GM19240 (cell line): ENCODE data around the gene NAA50.
A peak's percentile ranks its signal among the peaks of the same experiment; 100 is the strongest.

ENCODE experiments used
- DNase-seq: peaks from one replicate; pipeline ENCODE4 v3.0.0; 2011; ENCODE audit warnings: low spot score; ENCODE audit not compliant: insufficient read length

NAA50 gene

DNA sequence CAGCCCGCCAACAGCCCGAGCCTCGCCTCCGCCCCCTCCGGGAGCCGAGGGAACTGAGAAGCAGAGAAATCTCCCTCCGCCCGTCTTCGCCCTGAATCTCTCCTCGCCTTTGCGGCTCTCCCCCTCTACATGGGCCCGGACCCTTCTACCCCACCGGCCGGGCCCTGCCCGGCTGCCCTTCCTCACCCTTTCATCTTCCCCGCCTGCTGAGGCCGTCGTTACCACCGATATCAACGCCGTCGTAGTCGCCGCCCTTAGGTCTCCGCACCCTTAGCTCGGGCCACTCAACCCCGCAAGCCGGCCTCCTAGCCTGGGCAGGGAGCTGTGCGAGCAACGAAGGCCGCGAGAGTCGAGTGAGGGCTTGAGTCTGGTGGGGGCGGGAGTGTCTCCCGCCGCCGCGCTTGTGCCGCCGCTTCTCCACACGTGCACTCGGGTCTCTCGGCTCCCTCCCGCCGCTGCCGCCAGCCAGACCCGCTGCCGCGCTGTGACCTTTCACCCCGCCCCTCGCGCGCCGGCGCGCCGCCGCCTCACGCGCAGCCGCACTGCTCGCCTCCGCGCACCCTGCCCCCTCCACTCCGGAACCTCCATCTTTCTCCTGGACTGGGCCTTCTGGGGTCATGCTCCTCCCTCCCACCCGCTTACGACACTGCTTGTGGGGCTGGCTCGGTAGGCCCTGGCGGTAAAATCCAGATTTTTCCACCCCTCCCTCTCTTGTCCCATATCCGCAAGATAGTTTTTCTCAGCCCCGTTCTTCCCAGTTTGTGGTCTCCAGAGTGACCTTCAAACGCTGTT lies at the start of gene NAA50:
Gene NAA50 (minus strand): TSS at position 494 of the 792 bp plus-strand sequence. CDS start 300 bp downstream, at position 194.
- no peak for DNase-seq

DNA sequence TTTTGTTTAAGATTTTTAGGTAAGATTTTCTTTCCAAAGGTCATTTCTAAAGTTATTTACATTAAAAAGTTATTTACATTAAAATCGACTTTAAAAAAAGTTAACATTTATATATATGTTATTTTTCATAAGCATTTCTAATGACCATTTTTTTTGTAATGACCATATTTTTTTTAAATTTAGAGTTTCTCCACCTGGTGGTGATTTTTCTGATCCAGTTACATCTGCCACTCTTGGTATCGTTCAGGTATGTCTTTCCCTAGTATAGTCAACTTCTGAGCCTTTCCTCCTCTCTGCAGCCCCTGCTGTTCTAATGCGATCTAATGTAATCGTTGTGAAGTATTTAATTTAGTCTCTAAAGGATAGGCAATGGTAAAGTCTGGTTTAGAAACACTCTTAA lies 49.6 kb upstream of the NAA50 start:
- no peak for DNase-seq

DNA sequence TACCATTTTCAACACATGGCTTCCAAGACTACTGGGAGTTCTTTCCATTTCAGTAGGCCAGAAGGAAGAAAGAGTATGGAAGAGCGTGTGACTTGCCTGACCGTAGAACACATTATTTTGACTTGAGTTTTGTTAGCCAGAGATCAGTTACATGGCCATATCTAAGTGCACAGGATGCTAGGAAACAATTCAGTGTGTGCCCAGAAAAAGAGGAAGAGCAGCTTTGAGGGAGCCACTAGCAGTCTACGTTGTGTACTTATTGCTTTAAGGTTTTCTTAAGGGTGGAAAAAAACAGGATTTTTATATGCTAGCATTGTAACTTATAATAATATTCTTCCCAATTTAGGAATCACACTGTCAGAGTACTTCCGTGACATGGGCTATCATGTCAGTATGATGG lies 48.5 kb upstream of the NAA50 start:
- DNase-seq = no peak

DNA sequence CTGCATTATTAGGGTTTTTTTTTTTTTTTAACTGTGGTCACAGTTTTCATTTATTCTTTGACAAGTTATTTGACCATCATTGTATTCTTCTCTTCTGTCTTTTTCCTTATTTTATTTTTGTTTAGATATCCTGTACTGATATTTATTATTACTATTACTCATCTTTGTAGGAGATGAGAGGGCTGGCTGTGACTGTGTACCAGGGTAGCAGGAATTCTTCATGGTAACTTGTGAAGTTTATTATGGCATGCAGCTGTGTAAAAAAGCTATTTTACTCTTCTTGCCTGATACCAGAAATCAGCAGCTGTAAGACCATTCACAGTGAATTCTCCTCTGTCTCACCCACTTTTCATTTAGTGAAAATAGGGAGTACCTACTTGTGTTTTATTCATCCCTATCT lies 45.3 kb upstream of the NAA50 start:
- DNase-seq = no peak

DNA sequence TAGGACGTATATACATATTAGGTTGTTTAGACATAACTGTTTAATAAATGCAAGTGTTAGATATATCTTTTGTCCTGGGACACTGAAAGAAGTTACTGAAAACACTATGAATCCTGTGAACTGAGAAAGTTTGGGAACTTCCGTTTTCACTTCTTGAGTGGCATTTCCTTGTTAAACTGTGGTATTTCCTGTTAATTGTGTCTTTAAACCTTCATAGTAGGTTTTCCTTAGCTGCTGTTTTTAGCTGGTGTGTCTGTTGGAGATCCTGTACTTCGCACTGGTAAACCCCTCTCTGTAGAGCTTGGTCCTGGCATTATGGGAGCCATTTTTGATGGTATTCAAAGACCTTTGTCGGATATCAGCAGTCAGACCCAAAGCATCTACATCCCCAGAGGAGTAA lies 37.9 kb upstream of the NAA50 start:
- DNase-seq = no peak

DNA sequence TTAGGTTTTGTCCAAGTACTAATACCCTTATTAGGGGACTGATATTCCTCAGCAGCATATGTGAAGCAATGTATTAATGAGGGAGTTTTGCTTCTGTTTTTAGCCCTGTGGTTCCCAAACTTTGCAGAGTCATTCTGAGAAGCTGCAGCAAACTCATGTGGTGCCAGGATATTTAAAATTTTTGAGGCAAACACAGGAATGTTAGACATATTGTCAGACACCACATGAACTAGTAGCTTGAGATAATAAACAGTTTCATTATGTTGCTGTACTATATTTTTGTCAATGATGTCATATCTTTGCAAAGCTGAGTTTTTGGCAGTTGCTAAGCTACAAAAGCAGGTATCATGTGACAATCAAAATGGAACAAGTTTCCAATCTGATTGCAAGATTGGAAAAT lies 37.4 kb upstream of the NAA50 start:
- DNase-seq = no peak

DNA sequence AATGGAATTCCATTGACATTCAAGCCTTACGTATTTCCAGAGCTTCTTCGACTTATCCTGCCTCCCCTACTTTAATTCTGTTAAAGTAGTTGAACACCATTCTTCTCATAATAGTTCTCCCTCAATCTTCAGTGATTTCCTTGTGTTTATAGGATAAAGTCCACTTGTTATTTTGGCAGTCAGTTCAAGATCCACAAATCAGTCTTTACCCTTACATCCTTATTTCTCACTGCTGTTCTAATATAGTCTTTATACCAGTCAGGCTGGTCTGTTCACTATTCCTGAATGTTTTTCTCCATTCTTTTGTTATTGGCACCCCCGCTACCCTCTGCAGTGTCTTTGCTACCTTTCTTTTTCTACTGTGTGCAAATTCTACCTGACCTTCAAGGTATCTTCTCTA lies 30.5 kb upstream of the NAA50 start:
- no peak for DNase-seq

DNA sequence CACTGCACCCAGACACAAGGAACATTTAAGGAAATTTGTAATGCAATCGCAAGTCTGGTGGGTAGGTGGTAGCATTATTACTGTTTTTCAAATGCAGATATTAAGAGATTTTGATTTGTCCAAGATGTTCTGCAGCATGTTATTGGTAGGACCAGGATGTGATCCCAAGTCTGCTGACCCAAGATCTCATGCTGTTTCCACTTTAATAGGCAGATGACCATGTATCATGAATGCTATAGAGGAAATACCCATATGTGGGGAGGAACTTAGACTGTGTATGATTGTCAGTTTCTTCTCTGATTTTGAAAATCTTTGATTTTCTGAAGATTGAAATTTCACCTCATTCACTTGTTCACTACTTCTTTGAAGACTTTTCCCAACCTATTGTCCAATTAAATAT lies 29.5 kb upstream of the NAA50 start:
- no peak for DNase-seq

DNA sequence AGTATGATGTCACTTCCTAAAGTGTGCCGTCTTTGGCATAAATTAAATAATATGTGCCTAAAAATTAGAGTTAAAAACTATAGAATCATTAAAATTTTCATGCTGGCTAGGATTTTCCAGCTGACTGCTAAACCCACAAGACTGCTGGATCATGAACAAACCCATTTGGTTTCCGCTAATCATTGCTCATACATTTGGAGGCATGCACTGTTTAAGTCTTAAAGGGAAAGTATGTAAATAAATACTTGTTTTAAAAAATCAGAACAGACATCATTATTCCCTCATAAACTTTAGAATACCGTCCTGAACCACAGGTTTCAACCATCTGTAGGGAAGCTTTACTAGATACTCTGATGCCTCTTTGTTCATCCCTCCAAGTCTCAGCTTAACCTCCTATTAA lies 27.3 kb upstream of the NAA50 start:
- no peak for DNase-seq

DNA sequence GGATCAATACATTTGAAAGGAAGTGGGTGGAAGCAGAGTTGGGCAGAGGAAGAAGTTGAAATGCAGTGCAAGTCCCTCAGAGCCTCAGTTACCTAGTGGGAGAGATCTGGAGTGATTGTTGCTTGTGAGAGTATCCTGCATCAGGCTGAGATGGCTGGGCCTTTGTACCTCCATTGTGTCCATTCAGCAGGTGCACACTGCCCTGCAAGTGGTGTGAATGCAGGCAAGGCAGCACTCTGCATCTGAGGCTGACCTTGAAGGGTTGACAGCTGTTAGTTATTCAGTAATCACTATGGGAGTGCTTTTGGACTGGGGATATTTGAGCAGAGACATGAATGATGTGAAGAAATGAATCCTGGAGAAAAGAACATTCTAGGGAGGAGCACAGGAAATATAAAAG lies 25.9 kb upstream of the NAA50 start:
- DNase-seq = no peak

DNA sequence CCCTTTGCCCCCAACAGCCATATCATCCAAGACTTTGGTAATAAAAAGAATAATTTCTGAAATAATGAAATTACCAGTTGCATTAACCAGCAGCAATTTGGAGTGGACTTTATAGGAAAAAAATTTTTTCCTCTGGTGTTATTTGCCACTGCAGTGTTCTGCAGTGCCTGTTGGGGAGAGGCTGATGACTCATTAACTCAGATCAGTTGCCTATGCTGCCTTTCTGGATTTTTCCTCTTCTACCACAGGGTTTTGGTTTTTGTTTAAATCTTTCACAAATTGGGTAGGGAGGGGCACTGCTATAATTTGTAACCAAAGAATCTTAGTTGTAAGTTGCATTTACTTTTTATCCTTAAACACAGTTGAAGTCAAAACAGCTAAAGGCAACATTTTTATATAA lies 23.5 kb upstream of the NAA50 start:
- no peak for DNase-seq

DNA sequence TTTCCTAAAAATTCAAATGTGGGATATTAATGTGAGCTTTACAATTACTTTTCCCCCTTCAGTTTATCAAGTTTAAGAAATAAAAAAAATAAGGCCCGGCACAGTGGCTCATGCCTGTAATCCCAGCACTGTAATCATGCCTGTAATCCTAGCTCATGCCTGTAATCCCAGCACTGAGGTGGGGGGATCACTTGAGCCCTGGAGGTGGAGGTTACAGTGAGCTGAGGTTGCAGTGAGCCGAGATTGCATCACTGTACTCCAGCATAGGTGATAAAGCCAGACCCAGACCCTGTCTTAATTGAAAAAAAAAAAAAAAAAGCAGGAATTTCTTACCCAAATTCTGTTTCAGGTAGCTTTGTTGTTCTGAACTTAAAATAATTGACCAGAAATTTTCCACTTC lies 18.6 kb upstream of the NAA50 start:
- no peak for DNase-seq

DNA sequence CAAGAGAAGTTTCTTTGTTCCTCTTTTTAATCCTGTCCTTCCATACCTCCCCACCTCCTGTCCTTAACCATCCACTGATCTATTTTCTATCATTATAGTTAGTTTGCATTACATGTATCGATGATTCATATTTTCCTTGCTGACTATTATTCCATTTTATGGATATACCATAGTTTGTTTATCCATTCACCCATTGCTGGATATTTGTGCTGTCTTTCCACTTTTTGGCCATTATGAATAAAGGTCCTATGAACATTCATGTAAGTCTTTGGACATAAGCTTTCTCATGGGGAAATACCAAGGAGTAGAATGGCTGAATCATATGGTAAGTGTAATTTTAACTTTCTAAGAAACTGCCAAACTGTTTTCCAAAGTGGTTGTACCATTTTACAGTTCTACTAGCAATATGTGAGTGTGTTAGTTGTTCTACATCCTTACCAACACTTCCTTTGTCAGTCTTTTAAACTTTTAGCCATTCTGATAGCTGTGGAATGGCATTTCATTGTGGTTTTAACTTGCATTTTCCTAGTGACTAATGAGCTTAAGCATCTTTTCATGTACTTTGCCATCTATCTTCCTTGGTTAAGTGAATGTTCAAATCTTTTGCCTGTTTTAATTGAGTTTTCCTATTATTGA lies 12.5 kb upstream of the NAA50 start:
- no peak for DNase-seq

DNA sequence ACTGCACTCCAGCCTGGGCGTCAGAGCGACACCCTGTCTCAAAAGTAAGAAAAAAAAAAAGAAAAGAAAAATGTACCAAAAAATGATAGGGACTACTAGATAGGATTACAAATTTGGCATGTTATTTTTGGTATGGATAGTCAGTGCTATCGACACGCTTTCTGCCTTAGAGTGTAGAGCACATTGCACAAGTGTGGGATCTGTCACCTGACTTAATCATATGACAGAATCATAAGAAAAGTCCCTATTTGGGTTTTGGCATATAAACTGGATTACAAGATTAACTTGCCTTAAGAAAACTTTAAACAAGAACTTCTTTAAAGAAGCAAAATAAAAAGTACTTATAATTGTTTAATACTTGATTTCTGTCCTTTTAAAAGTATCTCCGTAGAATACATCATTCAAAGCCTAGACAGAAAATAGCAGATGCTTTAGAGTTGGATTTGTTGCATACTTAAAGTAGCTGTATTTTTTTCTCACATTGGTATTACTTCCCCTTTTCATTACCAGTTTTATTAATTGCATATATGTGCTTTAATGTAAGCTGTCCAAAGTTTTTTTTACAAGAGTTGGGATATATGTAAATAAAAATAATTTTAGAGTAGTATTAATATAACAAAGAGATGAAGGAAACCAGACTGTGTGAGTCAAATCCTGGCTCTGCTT lies 8.6 kb upstream of the NAA50 start:
- no peak for DNase-seq

DNA sequence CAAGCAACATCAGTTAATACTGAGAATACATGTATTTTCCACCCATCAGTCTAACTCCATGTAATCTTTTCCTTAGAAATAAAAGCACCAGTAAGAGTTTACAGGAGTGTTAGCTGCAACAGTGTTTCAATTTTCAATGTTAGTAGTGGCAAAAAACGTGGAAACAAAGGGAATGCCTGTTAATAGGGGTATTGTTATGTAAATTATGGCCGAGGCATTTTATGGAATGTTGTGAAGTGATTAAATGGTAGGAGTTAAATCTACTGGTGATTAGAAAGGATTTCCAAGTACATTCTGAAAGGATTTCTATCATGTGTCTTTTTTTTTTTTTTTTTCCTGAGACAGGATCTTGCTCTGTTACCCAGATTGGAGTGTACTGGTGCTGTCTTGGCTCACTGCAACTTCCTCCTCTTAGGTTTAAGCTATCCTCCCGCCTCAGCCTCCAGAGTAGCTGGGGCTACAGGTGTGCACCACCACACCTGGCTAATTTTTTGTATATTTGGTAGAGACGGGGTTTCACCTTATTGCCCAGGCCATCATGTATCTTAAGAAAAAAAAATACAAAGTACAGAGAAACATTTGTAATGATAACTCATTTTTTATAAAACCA lies 7.4 kb upstream of the NAA50 start:
- no peak for DNase-seq

DNA sequence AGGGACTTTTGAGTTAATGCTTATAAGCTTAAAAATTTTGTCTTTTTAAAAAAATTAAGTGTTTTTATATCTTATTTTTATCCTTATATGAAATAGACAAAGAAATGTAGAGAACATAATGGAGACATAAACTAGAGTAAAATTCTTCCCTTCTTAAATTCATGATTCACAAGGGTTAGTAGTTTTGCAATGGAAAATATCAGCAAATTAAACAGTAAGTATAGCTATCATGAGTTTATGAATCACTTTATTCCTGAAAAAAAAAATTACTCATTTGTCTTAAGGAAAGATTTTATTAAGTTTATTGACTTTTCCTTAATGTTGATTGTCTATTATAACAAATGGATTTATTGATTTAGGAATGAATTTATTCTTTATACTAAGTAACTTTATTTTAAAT lies 5.1 kb upstream of the NAA50 start:
- no peak for DNase-seq

DNA sequence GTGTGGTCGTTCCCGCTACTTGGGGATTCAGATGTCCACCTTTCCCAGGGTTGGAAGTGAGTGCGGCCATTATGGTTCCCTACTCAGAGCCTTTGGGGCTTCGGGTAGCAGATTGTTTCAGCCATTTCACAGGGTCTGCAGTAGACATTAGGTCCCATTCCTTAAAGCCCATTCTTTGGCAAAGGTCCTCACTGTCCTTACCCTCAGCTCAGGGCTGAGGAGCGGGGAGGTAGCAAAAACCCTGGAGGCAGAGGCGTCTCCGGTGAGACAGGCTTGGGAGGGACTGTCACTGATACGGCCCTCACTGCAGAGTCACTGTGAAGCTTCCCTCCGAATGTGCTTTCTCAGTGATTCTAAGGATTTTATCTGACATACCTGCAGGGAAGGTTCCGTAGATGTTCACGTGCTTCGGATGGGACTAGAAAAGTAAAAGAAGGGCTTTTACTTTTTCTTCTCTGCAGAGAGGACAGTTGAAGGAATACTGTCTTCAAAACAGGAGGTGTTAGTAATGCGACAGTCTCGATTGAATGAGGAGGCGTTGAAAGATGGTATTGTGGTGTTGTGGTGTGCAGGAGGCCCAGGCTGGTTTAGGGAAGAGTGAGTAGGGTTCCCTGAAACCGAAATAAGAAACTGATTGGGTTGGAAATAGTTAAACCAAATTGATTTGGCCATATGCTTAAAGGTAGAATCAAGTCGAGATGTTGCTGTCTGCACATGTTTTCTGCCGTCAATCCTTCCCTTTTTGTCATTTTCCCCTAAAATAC lies 1.4 kb upstream of the NAA50 start:
- no peak for DNase-seq

DNA sequence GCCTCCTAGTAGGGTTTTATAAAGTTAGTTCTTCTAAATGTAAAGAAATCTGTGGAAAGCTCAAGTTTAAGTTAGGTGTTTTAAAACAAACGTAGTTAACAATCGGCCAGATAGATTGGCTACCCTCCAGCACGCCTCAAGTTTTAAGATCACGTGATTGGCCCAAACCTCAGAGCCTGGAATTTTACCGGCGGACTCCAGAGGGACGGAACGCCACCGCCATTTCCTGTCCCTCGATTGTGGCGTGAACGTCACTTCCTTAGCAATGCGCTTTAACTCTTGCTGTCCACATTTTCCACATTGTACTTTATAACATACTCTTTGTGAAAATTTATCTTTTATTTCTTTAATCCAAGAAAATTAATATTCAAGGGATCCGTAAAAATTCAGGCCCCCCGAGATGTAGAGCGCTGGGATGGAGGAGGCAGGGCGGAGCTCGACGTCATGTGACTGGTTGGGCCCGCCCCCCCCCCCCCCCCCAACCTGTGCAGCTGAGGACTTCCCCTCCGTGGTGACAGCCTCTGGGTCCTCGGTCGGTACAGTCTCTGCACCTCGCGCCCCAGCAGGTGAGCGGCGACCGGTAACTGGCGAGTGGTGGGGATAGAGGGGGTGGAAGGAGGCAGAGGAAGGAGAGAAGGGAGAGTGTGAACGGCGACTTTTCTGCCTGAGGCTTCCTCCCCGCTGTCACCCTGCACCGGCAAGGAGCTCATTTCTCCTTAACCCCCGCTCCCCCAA lies 666 bp upstream of the NAA50 start, which contains the start of gene ATP6V1A:
Gene ATP6V1A (plus strand): TSS at position 488 of the 735 bp plus-strand sequence. CDS start 31,719 bp downstream, outside the sequence.
- DNase-seq = peak; percentile 32

DNA sequence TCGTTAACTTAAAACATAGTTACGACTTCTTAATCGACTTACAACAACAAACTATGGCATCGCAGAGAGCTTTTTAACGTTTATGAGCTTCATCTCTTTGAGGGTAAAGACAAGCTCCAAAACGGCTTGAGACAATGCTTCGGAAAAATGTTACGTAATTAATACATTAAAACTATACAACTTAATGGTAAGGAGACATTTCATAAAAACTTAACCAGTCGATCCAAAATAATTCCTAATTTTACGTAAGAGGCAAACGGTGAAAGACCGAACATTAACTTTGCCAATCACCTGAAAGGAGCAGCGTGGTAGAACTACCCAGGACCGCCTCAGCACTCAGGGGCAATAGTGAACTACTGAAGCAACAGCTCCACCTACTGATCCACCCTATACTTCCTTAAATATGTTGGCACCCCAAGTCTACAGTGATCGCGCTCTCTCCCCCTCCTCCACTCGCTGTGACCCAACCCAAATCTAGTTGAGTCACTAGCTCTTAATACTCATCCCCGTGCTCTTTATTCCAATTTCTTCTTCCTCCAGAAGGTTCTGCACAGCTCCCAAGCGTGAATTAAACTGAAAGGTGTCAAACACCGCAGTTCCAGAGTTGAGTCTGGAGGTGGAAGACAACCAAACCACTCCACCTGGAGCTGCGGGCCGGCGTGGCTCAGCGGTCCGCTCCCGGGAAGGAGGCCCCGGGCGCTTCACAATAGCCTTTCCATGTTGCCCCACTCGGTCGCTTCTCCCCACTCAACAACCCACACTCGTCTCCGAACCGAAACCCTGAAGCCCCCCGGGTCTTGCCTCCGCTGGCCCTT lies 901 bp downstream of the NAA50 start:
- DNase-seq = no peak
